Neural progenitor cell (in vitro differentiated cells): ENCODE results near the gene SH2D3A. TPM values are rescaled to one million over a fixed set of nuclear protein-coding genes. Genes with fewer than 3 reads are reported as not detected.
"Not testable (repeated sequence)": the region's sequence is repeated elsewhere in the genome, so short reads cannot be mapped to it uniquely, and the experiment has no call there.

Experiments
- DNase-seq: peaks from one replicate; pipeline ENCODE4 v3.0.0-alpha.2; 2016; ENCODE audit warnings: low spot score
- H2AFZ ChIP-seq: fragments of 200-600 bp; sonication (generic); replicated peaks from 2 replicates; pipeline ENCODE4 v1.6.1; 2016; ENCODE audit warnings: antibody characterized with exemption
- H3F3A ChIP-seq: fragments of 200-600 bp; sonication (generic); 2 replicates; pipeline ENCODE4 v1.6.1; 2016; ENCODE audit warnings: antibody characterized with exemption, low read depth
- H3K27ac ChIP-seq: fragments of 200-600 bp; sonication (generic); 2 replicates; pipeline ENCODE4 v1.5.1; 2016; ENCODE audit warnings: mild to moderate bottlenecking
- H3K27me3 ChIP-seq: fragments of 200-600 bp; sonication (generic); 2 replicates; pipeline ENCODE4 v1.6.1; 2016; ENCODE audit warnings: mild to moderate bottlenecking, moderate library complexity
- H3K36me3 ChIP-seq: fragments of 200-600 bp; sonication (generic); 2 replicates; pipeline ENCODE4 v1.5.1; 2016
- H3K4me1 ChIP-seq: fragments of 200-600 bp; sonication (generic); 2 replicates; pipeline ENCODE4 v1.6.1; 2016; ENCODE audit warnings: mixed run types
- H3K4me2 ChIP-seq: fragments of 200-600 bp; sonication (generic); 2 replicates; pipeline ENCODE4 v1.6.1; 2016
- H3K4me3 ChIP-seq: fragments of 200-600 bp; sonication (generic); 2 replicates; pipeline ENCODE4 v1.5.1; 2016
- H3K79me2 ChIP-seq: fragments of 200-600 bp; sonication (generic); 2 replicates; pipeline ENCODE4 v1.6.1; 2016; ENCODE audit warnings: low read depth
- H3K9ac ChIP-seq: fragments of 200-600 bp; sonication (generic); 2 replicates; pipeline ENCODE4 v1.6.1; 2016
- H3K9me3 ChIP-seq: fragments of 200-600 bp; sonication (generic); 2 replicates; pipeline ENCODE4 v1.5.1; 2016; ENCODE audit warnings: low read depth
- H4K20me1 ChIP-seq: fragments of 200-600 bp; sonication (generic); 2 replicates; pipeline ENCODE4 v1.6.1; 2016; ENCODE audit warnings: low read depth
- H3K27ac Mint-ChIP-seq: 3 replicates; pipeline ENCODE4 v1.8.0; 2021; ENCODE audit warnings: mixed read lengths
- H3K27me3 Mint-ChIP-seq: 2 replicates; pipeline ENCODE4 v1.8.0; 2022; ENCODE audit warnings: low read depth, mild to moderate bottlenecking, inconsistent platforms, moderate library complexity, mixed read lengths; ENCODE audit not compliant: insufficient read depth
- H3K36me3 Mint-ChIP-seq: 3 replicates; pipeline ENCODE4 v1.8.0; 2021; ENCODE audit warnings: mixed read lengths
- H3K4me1 Mint-ChIP-seq: 3 replicates; pipeline ENCODE4 v1.8.0; 2021; ENCODE audit warnings: mixed read lengths
- H3K4me3 Mint-ChIP-seq: 3 replicates; pipeline ENCODE4 v1.8.0; 2021; ENCODE audit warnings: mild to moderate bottlenecking, moderate library complexity, mixed read lengths
- H3K9me3 Mint-ChIP-seq: 3 replicates; pipeline ENCODE4 v1.8.0; 2020; ENCODE audit warnings: mixed read lengths
- CTCF ChIP-seq: fragments of 200-600 bp; sonication (generic); IDR thresholded peaks from 2 replicates; pipeline ENCODE4 v1.5.1; 2017; ENCODE audit warnings: antibody characterized with exemption, mild to moderate bottlenecking
- EZH2 ChIP-seq: fragments of 200-600 bp; sonication (generic); IDR thresholded peaks from 2 replicates; pipeline ENCODE4 v1.6.1; 2017; ENCODE audit warnings: antibody characterized with exemption, mild to moderate bottlenecking, moderate library complexity
- EZH2phosphoT487 ChIP-seq: fragments of 200-600 bp; sonication (generic); IDR thresholded peaks from 2 replicates; pipeline ENCODE4 v1.6.1; 2017; ENCODE audit warnings: antibody characterized with exemption
- total RNA-seq: library from RNA; depleted of rRNA; stranded (reverse); fragments of >200 nt; gene quantifications from 2 replicates; pipeline ENCODE4 v1.2.3, GENCODE V29; 2015; ENCODE audit warnings: low replicate concordance

Gene SH2D3A
- total RNA-seq, 1 donor from 2014 or later: 0.65 TPM

DNA sequence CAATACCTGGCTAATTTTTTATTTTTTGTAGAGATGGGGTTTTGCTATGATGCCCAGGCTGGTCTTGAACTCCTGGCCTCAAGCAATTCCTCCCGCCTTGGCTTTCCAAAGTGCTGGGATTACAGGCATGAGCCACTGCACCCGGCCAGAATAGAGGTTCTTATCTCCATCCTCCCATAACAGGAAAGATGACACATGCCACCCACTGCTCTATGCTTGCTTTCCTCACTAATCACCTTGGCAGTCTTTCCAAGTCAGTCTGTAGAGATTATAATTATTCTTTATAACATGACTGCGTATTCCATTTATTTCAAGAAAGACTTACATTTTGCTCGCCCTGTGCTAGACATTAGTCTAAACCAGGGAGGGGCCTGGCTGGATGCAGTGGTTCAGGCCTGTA is 12.0 kb upstream of the SH2D3A start:
- Histone ChIP-seq H3K9ac (no peak overlapping the region), H3K4me3 (no peak overlapping the region), H3K79me2 (no peaks in the 10 kb centered on the region), H3K9me3 (no peaks in the 10 kb centered on the region), H3K27ac (no peak overlapping the region), H4K20me1 (no peaks in the 10 kb centered on the region), H2AFZ (no peak overlapping the region), H3K36me3 (no peaks in the 10 kb centered on the region), H3K4me2 (no peak overlapping the region), H3K4me1 (no peaks in the 10 kb centered on the region), H3K27me3 (no peaks in the 10 kb centered on the region), H3F3A (peaks cover 7% of the 10 kb centered on the region)
- Mint-ChIP-seq H3K9me3 (peaks cover 9% of the 10 kb centered on the region), H3K27ac (no peak overlapping the region), H3K36me3 (no peaks in the 10 kb centered on the region), H3K27me3 (peaks cover 7% of the 10 kb centered on the region), H3K4me3 (no peak overlapping the region), H3K4me1 (no peaks in the 10 kb centered on the region)
- TF ChIP-seq EZH2phosphoT487: no peak
- no peak for TF ChIP-seq CTCF
- TF ChIP-seq EZH2: no peak
- DNase-seq: no peak

GRCh38 chr19:6778386-6778785 is 11.2 kb upstream of the SH2D3A start:
- Histone ChIP-seq H3K36me3 (no peaks in the 10 kb centered on the region), H4K20me1 (no peaks in the 10 kb centered on the region), H3K4me3 (no peak overlapping the region), H3K4me2 (no peak overlapping the region), H2AFZ (no peak overlapping the region), H3K27ac (no peak overlapping the region), H3K9ac (no peak overlapping the region), H3F3A (peaks cover 7% of the 10 kb centered on the region), H3K27me3 (no peaks in the 10 kb centered on the region), H3K4me1 (no peaks in the 10 kb centered on the region), H3K79me2 (no peaks in the 10 kb centered on the region), H3K9me3 (no peaks in the 10 kb centered on the region)
- no peaks in the 10 kb centered on the region for H3K36me3 Mint-ChIP-seq
- H3K4me3 Mint-ChIP-seq: no peak overlapping the region
- TF ChIP-seq EZH2: no peak
- no peak for TF ChIP-seq EZH2phosphoT487
- no peak for TF ChIP-seq CTCF
- peaks cover 7% of the 10 kb centered on the region for H3K27me3 Mint-ChIP-seq
- no peak for DNase-seq
- H3K9me3 Mint-ChIP-seq: peaks cover 9% of the 10 kb centered on the region
- peaks cover 3% of the 10 kb centered on the region for H3K4me1 Mint-ChIP-seq
- H3K27ac Mint-ChIP-seq: no peak overlapping the region

GRCh38 chr19:6777434-6777833 is 10.2 kb upstream of the SH2D3A start:
- TF ChIP-seq EZH2 (no peak), CTCF (no peak), EZH2phosphoT487 (no peak)
- Mint-ChIP-seq H3K27me3 (peaks cover 7% of the 10 kb centered on the region), H3K9me3 (peaks cover 9% of the 10 kb centered on the region), H3K4me1 (peaks cover 3% of the 10 kb centered on the region), H3K27ac (no peak overlapping the region), H3K4me3 (no peak overlapping the region), H3K36me3 (no peaks in the 10 kb centered on the region)
- Histone ChIP-seq H3K27ac (no peak overlapping the region), H3K36me3 (no peaks in the 10 kb centered on the region), H3F3A (peaks cover 7% of the 10 kb centered on the region), H3K9ac (no peak overlapping the region), H3K27me3 (no peaks in the 10 kb centered on the region), H3K4me3 (no peak overlapping the region), H4K20me1 (no peaks in the 10 kb centered on the region), H3K79me2 (no peaks in the 10 kb centered on the region), H3K9me3 (no peaks in the 10 kb centered on the region), H3K4me1 (no peaks in the 10 kb centered on the region), H2AFZ (no peak overlapping the region), H3K4me2 (no peak overlapping the region)
- no peak for DNase-seq

GRCh38 chr19:6776999-6777398 is 9.8 kb upstream of the SH2D3A start:
- DNase-seq: no peak
- Histone ChIP-seq H3K27me3 (no peaks in the 10 kb centered on the region), H3K79me2 (no peaks in the 10 kb centered on the region), H3K9me3 (no peaks in the 10 kb centered on the region), H2AFZ (no peak overlapping the region), H3K9ac (no peak overlapping the region), H3K27ac (no peak overlapping the region), H4K20me1 (no peaks in the 10 kb centered on the region), H3F3A (peaks cover 7% of the 10 kb centered on the region), H3K4me1 (no peaks in the 10 kb centered on the region), H3K36me3 (no peaks in the 10 kb centered on the region), H3K4me2 (no peak overlapping the region), H3K4me3 (no peak overlapping the region)
- H3K4me1 Mint-ChIP-seq: peaks cover 3% of the 10 kb centered on the region
- H3K27me3 Mint-ChIP-seq: peaks cover 7% of the 10 kb centered on the region
- no peak overlapping the region for H3K27ac Mint-ChIP-seq
- H3K4me3 Mint-ChIP-seq: no peak overlapping the region
- no peaks in the 10 kb centered on the region for H3K36me3 Mint-ChIP-seq
- TF ChIP-seq EZH2 (no peak), CTCF (no peak), EZH2phosphoT487 (no peak)
- H3K9me3 Mint-ChIP-seq: peaks cover 9% of the 10 kb centered on the region

- H3K4me3 Mint-ChIP-seq, H3K9me3 Mint-ChIP-seq, H3K27ac Mint-ChIP-seq: not testable (repeated sequence)
Measured at GRCh38 chr19:6776045-6776444, 8.8 kb upstream of the SH2D3A start.

More at GRCh38 chr19:6776045-6776444, 8.8 kb upstream of the SH2D3A start:
- not testable (repeated sequence) for H3K9ac ChIP-seq, H3F3A ChIP-seq, H3K27ac ChIP-seq, H3K27me3 ChIP-seq, H3K36me3 Mint-ChIP-seq, H3K79me2 ChIP-seq, H3K4me3 ChIP-seq, DNase-seq, H3K27me3 Mint-ChIP-seq, H3K36me3 ChIP-seq, H3K9me3 ChIP-seq, H3K4me1 ChIP-seq, H3K4me1 Mint-ChIP-seq, H2AFZ ChIP-seq, H4K20me1 ChIP-seq, H3K4me2 ChIP-seq
